HepG2 (cell line): ENCODE data around the gene CENPP. TPM values are rescaled to one million over a fixed set of nuclear protein-coding genes. Genes with fewer than 3 reads are reported as not detected.

Experiments used
- ZFX ChIP-seq: sonication (generic); formaldehyde crosslinking; IDR thresholded peaks from 2 replicates; pipeline ENCODE4 v1.4.0; 2020; ENCODE audit warnings: mild to moderate bottlenecking, low read depth, missing genetic modification reagents, moderate library complexity
- ZNF138 ChIP-seq: sonication (generic); formaldehyde crosslinking; IDR thresholded peaks from 2 replicates; pipeline ENCODE4 v1.5.0; 2020; ENCODE audit warnings: mild to moderate bottlenecking, low read depth, missing genetic modification reagents
- ZNF607 ChIP-seq: sonication (generic); formaldehyde crosslinking; IDR thresholded peaks from 2 replicates; pipeline ENCODE4 v1.5.1; 2020; ENCODE audit warnings: missing genetic modification reagents, mild to moderate bottlenecking, borderline replicate concordance
- microRNA-seq: library from miRNA; unstranded; fragments of <30 nt; microRNA quantifications from one replicate; pipeline ENCODE4, GENCODE V29; 2020
- polyA plus RNA-seq, 8 experiments: library from polyadenylated mRNA; depleted of rRNA in 3 of 8; stranded (reverse) in 7 of 8; unstranded in 1 of 8; fragments of >200 nt; fragmentation: Illumina TruSeq in 4 of 8; extraction: Trizol in 4 of 8; gene quantifications; 2 replicates each; pipeline versions ENCODE4 v1.2.1 to v1.2.3, GENCODE V29; 2011 to 2016; ENCODE audit warnings: low read depth in 4 of 8, missing spikeins in 1 of 8, mixed read lengths in 1 of 8; ENCODE audit not compliant: insufficient read depth in 1 of 8
- small RNA-seq, 3 experiments: library from RNA; depleted of rRNA; stranded (forward); fragments of <200 nt; gene quantifications; one replicate each; pipeline ENCODE3, GENCODE V24; 2012; ENCODE audit warnings: low read depth in 2 of 3, low replicate concordance in 1 of 3; ENCODE audit not compliant: insufficient read length in 3 of 3, insufficient read depth in 2 of 3
- total RNA-seq, 5 experiments: library from RNA; depleted of rRNA; stranded (reverse); fragments of >200 nt; fragmentation: Illumina TruSeq; extraction: Trizol; gene quantifications; 2 replicates each; pipeline ENCODE4 v1.2.3, GENCODE V29; 2016; ENCODE audit warnings: low read depth in 1 of 5

CENPP gene
- total and polyA plus RNA-seq, 2 of the 13 experiments (the other 11 are each of a cell fraction or from before 2014, with no cell fraction given) = 2.0 to 11.4 TPM

DNA sequence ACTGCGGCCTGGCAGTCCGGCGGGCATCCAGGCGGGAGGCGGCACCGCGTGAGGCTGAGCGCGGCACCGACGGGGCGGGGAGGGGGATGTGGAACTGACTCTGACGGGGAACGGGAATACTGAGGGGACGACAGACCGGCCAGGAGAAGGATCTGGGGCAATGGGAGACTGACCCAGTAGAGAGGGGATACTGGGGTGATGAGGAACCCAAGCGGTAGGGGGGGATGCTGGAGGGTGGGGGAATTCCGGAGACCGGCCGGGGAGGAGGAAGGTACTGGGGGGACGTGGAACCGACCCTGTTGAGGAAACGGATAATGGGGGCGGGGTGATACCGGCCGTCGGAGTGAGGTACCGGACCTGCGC, 343.8 kb downstream of the CENPP start (continued):
- TF ChIP-seq ZNF607 (peak; percentile 39; the same call in 1 of the 2 replicates), ZFX (CRISPR knock-in tag) (peak; percentile 43; the same call in 1 of the 2 replicates), ZNF138 (no peak)

Small RNA genes lying within 50 kb of the gene (microRNA-seq; reads per million reads assigned to microRNA genes)
- gene MIR3651 (1.0 reads per million), gene MIR4670 (not detected)

Small RNA genes lying within 50 kb of the gene (small RNA-seq; reads per million reads assigned to genes)
- 0 reads per million in 3 experiments for gene AL157827.1
- gene MIR3651 = 0 reads per million in 3 experiments
- gene MIR4670 = 0 reads per million in 3 experiments
- gene SNORA84 = 3.9 to 70.6 (median 13.0) reads per million in 3 experiments

Other genes starting within 250 kb of the CENPP start
- 44.4 and 72.5 TPM in 2 replicates for gene SPTLC1, start 210.5 kb upstream of the CENPP start, total RNA-seq (2016; rRNA removed; fragmentation: Illumina TruSeq; extraction: Trizol)
- 47.7 and 56.2 TPM in 2 replicates for gene SPTLC1, start 210.5 kb upstream of the CENPP start, polyA plus RNA-seq (2011; rRNA removed)
- gene IARS1, start 32.3 kb upstream of the CENPP start, total RNA-seq (2016; rRNA removed; fragmentation: Illumina TruSeq; extraction: Trizol) = 185 and 277 TPM in 2 replicates
- 55.9 and 58.6 TPM in 2 replicates for gene IARS1, start 32.3 kb upstream of the CENPP start, polyA plus RNA-seq (2011; rRNA removed)
- 35.4 and 36.3 TPM in 2 replicates for gene NOL8, start 603 bp upstream of the CENPP start, total RNA-seq (2016; rRNA removed; fragmentation: Illumina TruSeq; extraction: Trizol)
- 11.3 and 12.8 TPM in 2 replicates for gene NOL8, start 603 bp upstream of the CENPP start, polyA plus RNA-seq (2011; rRNA removed)
- not detected in 2 replicates for gene OGN, start 78.6 kb downstream of the CENPP start, total RNA-seq (2016; rRNA removed; fragmentation: Illumina TruSeq; extraction: Trizol)
- gene OGN, start 78.6 kb downstream of the CENPP start, polyA plus RNA-seq (2011; rRNA removed) = not detected in 2 replicates
- not detected in 2 replicates for gene OMD, start 98.5 kb downstream of the CENPP start, total RNA-seq (2016; rRNA removed; fragmentation: Illumina TruSeq; extraction: Trizol)
- not detected in 2 replicates for gene OMD, start 98.5 kb downstream of the CENPP start, polyA plus RNA-seq (2011; rRNA removed)
- not detected in 2 replicates for gene ASPN, start 156.6 kb downstream of the CENPP start, total RNA-seq (2016; rRNA removed; fragmentation: Illumina TruSeq; extraction: Trizol)
- not detected in 2 replicates for gene ASPN, start 156.6 kb downstream of the CENPP start, polyA plus RNA-seq (2011; rRNA removed)
- not detected in 2 replicates for gene ECM2, start 210.0 kb downstream of the CENPP start, total RNA-seq (2016; rRNA removed; fragmentation: Illumina TruSeq; extraction: Trizol)
- gene ECM2, start 210.0 kb downstream of the CENPP start, polyA plus RNA-seq (2011; rRNA removed) = 0.37 and 0.67 TPM in 2 replicates